ENCODE measurements around the gene BORCS6.
A peak's percentile ranks its signal among the peaks of the same experiment; 100 is the strongest.

- TF ChIP-seq, protein P1, sequence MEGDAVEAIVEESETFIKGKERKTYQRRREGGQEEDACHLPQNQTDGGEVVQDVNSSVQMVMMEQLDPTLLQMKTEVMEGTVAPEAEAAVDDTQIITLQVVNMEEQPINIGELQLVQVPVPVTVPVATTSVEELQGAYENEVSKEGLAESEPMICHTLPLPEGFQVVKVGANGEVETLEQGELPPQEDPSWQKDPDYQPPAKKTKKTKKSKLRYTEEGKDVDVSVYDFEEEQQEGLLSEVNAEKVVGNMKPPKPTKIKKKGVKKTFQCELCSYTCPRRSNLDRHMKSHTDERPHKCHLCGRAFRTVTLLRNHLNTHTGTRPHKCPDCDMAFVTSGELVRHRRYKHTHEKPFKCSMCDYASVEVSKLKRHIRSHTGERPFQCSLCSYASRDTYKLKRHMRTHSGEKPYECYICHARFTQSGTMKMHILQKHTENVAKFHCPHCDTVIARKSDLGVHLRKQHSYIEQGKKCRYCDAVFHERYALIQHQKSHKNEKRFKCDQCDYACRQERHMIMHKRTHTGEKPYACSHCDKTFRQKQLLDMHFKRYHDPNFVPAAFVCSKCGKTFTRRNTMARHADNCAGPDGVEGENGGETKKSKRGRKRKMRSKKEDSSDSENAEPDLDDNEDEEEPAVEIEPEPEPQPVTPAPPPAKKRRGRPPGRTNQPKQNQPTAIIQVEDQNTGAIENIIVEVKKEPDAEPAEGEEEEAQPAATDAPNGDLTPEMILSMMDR (conservative IDR thresholded peaks at IDR 0.05; ENCODE audit: low read depth, low read length): no peak
- TF ChIP-seq CHD1 (IDR thresholded peaks at IDR 0.05; ENCODE audit: low read depth, low read length) (peak; percentile 5; the same call in 1 of the 2 replicates), NFE2L2 (IDR thresholded peaks at IDR 0.05; ENCODE audit: low read depth, low read length) (no peak), MAFK (IDR thresholded peaks at IDR 0.05; ENCODE audit: low read depth, low read length) (no peak), RCOR1 (IDR thresholded peaks at IDR 0.05; ENCODE audit: insufficient replicate concordance, low read length) (no peak), RAD21 (IDR thresholded peaks at IDR 0.05; ENCODE audit: low read length) (no peak), POLR2A (IDR thresholded peaks at IDR 0.05; ENCODE audit: low read depth, low read length) (no peak)
These were observed 34.6 kb downstream of the BORCS6 start for GRCh38 chr17:8155231-8155995.

All from IMR-90 (cell line).